SIG-M5 (cell line): ENCODE measurements around the gene CMTM4.
"Not testable (repeated sequence)": the region's sequence is repeated elsewhere in the genome, so short reads cannot be mapped to it uniquely, and the experiment has no call there.

ENCODE experiments used
- DNase-seq: peaks from one replicate; lab custom pipeline; 2025; lab: John Stamatoyannopoulos, UW

The CMTM4 gene

GRCh38 chr16:66673691-66674090 is 22.9 kb downstream of the CMTM4 start:
- no peak for DNase-seq

GRCh38 chr16:66670691-66671388 is 25.7 kb downstream of the CMTM4 start:
- no peak for DNase-seq

GRCh38 chr16:66668777-66669444 is 27.6 kb downstream of the CMTM4 start:
- DNase-seq: no peak

GRCh38 chr16:66667944-66668343 is 28.6 kb downstream of the CMTM4 start:
- DNase-seq: no peak

GRCh38 chr16:66662445-66663194 is 33.9 kb downstream of the CMTM4 start:
- no peak for DNase-seq

GRCh38 chr16:66661671-66662346 is 34.7 kb downstream of the CMTM4 start:
- not testable (repeated sequence) for DNase-seq

GRCh38 chr16:66661210-66661560 is 35.4 kb downstream of the CMTM4 start:
- DNase-seq: no peak

- no peak for DNase-seq
Measured at GRCh38 chr16:66660422-66661209, 35.9 kb downstream of the CMTM4 start.

- DNase-seq: no peak
Measured at GRCh38 chr16:66658860-66659190, 37.7 kb downstream of the CMTM4 start.

- no peak for DNase-seq
Measured at GRCh38 chr16:66658143-66658859, 38.2 kb downstream of the CMTM4 start.

GRCh38 chr16:66656547-66656946 is 40.0 kb downstream of the CMTM4 start:
- no peak for DNase-seq

GRCh38 chr16:66653581-66654350 is 42.8 kb downstream of the CMTM4 start:
- DNase-seq: no peak

GRCh38 chr16:66652661-66653360 is 43.7 kb downstream of the CMTM4 start:
- DNase-seq: no peak

GRCh38 chr16:66651965-66652364 is 44.6 kb downstream of the CMTM4 start:
- DNase-seq: no peak

GRCh38 chr16:66651474-66651765 is 45.1 kb downstream of the CMTM4 start:
- no peak for DNase-seq

GRCh38 chr16:66650707-66651473 is 45.7 kb downstream of the CMTM4 start:
- DNase-seq: peak; percentile 43

GRCh38 chr16:66649636-66650205 is 46.8 kb downstream of the CMTM4 start:
- no peak for DNase-seq

- no peak for DNase-seq
Measured at GRCh38 chr16:66649167-66649566, 47.4 kb downstream of the CMTM4 start.

- no peak for DNase-seq
Measured at GRCh38 chr16:66647866-66648265, 48.7 kb downstream of the CMTM4 start.
